ENCODE measurements around the gene PCED1B. TPM values are rescaled to one million over a fixed set of nuclear protein-coding genes. Genes with fewer than 3 reads are reported as not detected.

PCED1B gene
- total RNA-seq, 1 donor from 2014 or later, result 0.55 TPM

DNA sequence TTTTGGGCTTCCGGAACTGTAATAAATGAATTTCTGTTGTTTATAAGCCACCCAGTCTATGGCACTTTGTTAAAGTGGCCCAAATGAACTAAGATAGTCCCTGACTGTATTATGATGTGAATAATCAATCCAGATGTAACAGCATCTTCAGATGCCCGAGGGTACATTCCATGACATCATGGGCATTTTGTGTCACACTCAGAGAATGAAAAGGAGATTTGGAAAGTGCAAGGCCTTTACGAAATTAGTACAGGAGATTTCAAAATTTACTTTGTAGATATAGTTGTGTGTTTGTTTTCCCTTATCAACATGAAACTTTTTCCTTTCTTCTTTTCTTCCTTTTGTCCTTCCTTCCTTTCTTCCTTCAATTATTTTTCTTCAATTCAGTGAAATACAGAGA, 54.6 kb downstream of the PCED1B start:
- H3K4me1 ChIP-seq, result no peaks in the 10 kb centered on the region
- no peaks in the 10 kb centered on the region for H3K9me3 ChIP-seq (replicated peaks)
- H3K27me3 ChIP-seq (ENCODE audit: low read depth), result no peaks in the 10 kb centered on the region
- no peak overlapping the region for H3K27ac ChIP-seq (replicated peaks)
- H3K36me3 ChIP-seq, result no peaks in the 10 kb centered on the region
- no peak overlapping the region for H3K4me3 ChIP-seq
- DNase-seq, result no peak
- TF ChIP-seq, protein P1, sequence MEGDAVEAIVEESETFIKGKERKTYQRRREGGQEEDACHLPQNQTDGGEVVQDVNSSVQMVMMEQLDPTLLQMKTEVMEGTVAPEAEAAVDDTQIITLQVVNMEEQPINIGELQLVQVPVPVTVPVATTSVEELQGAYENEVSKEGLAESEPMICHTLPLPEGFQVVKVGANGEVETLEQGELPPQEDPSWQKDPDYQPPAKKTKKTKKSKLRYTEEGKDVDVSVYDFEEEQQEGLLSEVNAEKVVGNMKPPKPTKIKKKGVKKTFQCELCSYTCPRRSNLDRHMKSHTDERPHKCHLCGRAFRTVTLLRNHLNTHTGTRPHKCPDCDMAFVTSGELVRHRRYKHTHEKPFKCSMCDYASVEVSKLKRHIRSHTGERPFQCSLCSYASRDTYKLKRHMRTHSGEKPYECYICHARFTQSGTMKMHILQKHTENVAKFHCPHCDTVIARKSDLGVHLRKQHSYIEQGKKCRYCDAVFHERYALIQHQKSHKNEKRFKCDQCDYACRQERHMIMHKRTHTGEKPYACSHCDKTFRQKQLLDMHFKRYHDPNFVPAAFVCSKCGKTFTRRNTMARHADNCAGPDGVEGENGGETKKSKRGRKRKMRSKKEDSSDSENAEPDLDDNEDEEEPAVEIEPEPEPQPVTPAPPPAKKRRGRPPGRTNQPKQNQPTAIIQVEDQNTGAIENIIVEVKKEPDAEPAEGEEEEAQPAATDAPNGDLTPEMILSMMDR (IDR thresholded peaks at IDR 0.05; ENCODE audit: borderline replicate concordance), result no peak
- intact Hi-C loops (cut with micrococcal nuclease), result no loop called here

DNA sequence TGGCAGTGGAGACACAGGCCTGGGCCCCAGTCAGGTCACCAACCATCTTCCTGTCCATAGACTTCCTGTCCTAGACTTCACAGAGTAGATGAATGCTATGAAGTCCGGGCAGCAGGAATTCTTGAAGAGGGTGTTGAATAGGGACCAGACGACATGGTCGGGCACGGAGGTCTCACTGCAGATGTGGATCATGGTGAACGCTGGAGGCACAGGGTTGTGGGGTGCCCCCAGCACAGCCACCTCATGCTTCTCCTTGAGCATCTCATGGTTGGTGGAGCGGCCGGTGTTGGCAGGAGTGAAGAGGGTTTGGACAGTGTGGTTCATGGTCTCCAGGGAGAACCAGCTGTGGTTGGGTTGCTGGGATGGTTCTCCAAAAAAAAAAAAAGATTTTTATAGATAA, 56.2 kb downstream of the PCED1B start:
- intact Hi-C loops (cut with micrococcal nuclease), result no loop called here
- DNase-seq, result no peak
- no peaks in the 10 kb centered on the region for H3K36me3 ChIP-seq
- no peak overlapping the region for H3K4me3 ChIP-seq
- H3K9me3 ChIP-seq (replicated peaks), result no peaks in the 10 kb centered on the region
- H3K4me1 ChIP-seq, result no peaks in the 10 kb centered on the region
- H3K27me3 ChIP-seq (ENCODE audit: low read depth), result no peaks in the 10 kb centered on the region
- H3K27ac ChIP-seq (replicated peaks), result no peak overlapping the region
- TF ChIP-seq, protein P1 (IDR thresholded peaks at IDR 0.05; ENCODE audit: borderline replicate concordance), result no peak

DNA sequence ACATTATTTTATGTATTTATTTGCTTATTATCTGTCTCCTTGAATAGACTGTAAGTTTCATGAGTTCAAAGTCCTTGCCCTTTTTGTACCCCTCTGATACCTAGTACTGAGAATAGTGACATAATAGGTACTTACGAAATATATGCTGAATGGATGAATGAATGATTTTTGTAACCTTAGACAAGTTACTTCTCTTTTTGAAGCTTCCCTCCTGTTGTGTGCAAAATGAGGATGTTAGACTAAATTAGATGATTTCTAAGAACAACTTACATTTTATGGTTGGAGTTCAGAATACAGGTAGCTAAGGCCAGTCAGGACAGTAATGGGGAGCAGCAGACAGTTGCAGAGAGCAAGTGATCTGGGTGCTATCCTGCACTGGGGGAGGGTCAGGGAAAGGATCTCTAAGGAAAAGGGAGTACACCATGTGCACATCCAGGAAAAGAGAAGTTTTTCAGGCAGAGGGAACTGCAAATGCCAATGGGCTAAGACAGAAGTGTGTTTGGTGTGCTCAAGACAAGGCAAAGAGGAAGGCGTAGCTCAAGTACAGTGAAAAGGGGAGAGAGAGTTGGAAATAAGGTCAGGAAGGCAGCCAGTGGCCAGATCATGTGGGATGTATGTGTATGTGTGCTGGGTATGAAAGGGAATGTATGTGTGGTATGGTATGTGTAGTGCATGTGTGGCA, 59.7 kb downstream of the PCED1B start:
- intact Hi-C loops (cut with micrococcal nuclease), result no loop called here
- Histone ChIP-seq H3K9me3 (replicated peaks) (peaks cover 11% of the 10 kb centered on the region), H3K4me3 (no peak overlapping the region), H3K27me3 (ENCODE audit: low read depth) (no peaks in the 10 kb centered on the region), H3K36me3 (no peaks in the 10 kb centered on the region), H3K27ac (replicated peaks) (no peak overlapping the region), H3K4me1 (no peaks in the 10 kb centered on the region)
- DNase-seq, result no peak
- TF ChIP-seq, protein P1 (IDR thresholded peaks at IDR 0.05; ENCODE audit: borderline replicate concordance), result no peak

DNA sequence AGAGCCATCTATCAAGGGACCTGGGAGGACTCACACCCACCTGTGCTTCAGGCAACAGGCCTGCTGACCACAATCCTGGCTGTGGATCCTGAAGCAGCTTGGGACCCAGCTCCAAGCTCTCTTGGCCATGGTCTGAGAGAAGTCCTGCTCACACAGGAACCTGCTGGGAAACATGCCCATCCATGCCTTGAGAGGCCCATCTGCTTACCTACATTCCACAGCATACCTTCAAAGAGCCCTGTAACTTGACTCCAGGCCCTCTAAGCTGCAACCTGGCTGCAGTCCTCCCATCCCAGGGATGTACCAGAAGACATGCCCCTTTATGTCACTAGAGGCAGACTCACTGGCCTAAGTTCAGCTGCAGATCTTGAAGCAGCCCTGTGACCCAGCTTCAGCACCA, 62.0 kb downstream of the PCED1B start:
- no peaks in the 10 kb centered on the region for H3K27me3 ChIP-seq (ENCODE audit: low read depth)
- H3K27ac ChIP-seq (replicated peaks), result no peak overlapping the region
- TF ChIP-seq, protein P1 (IDR thresholded peaks at IDR 0.05; ENCODE audit: borderline replicate concordance), result no peak
- no peak for DNase-seq
- no peaks in the 10 kb centered on the region for H3K4me1 ChIP-seq
- intact Hi-C loops (cut with micrococcal nuclease), result no loop called here
- H3K36me3 ChIP-seq, result no peaks in the 10 kb centered on the region
- H3K4me3 ChIP-seq, result no peak overlapping the region
- H3K9me3 ChIP-seq (replicated peaks), result peaks cover 11% of the 10 kb centered on the region

DNA sequence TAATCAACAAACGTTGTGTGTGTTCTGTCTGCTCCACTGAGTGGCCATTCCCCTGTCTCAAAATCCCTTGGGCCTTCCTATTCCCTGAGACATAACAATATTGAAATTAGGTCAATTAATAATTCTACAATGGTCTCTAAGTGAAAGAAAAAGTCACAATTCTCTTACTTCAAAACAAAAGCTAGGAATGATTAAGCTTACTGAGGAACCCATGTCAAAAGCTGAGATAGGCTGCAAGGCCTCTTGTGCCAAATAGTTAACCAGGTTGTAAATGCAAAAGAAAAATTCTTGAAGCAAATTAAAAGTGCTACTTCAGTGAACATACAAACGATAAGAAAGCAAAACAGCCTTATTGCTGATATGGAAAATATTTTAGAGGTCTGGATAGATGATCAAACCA, 65.3 kb downstream of the PCED1B start:
- no peak for DNase-seq
- Histone ChIP-seq H3K36me3 (no peaks in the 10 kb centered on the region), H3K27me3 (ENCODE audit: low read depth) (no peaks in the 10 kb centered on the region), H3K4me3 (no peak overlapping the region), H3K27ac (replicated peaks) (no peak overlapping the region), H3K4me1 (no peaks in the 10 kb centered on the region), H3K9me3 (replicated peaks) (peaks cover 11% of the 10 kb centered on the region)
- TF ChIP-seq, protein P1 (IDR thresholded peaks at IDR 0.05; ENCODE audit: borderline replicate concordance), result no peak
- intact Hi-C loops (cut with micrococcal nuclease), result no loop called here

Data from left ventricle myocardium inferior (tissue), 1 donor.